HEK293T (cell line): ENCODE data around the gene LAPTM4A.
"Not testable (repeated sequence)": the region's sequence is repeated elsewhere in the genome, so short reads cannot be mapped to it uniquely, and the experiment has no call there.

ENCODE experiments used
- CTCF ChIA-PET: fragments of 350-600 bp; formaldehyde crosslinking; extraction: SDS; loops from one replicate; lab custom pipeline; 2021; ENCODE audit warnings: antibody characterized with exemption, inconsistent platforms; lab: Yijun Ruan, JAX
- POLR2A ChIA-PET: fragments of 350-600 bp; formaldehyde crosslinking; extraction: SDS; loops from one replicate; lab custom pipeline; 2020; ENCODE audit warnings: antibody characterized with exemption, inconsistent platforms; lab: Yijun Ruan, JAX
- DNase-seq: peaks from one replicate; pipeline ENCODE4 v3.0.0; 2012; ENCODE audit warnings: mixed read lengths; ENCODE audit errors: extremely low spot score
- ARNT ChIP-seq: fragments of 450-650 bp; IDR thresholded peaks from 2 replicates; pipeline ENCODE4 v1.6.1; 2017; ENCODE audit warnings: mild to moderate bottlenecking
- BHLHE40 ChIP-seq: fragments of 450-650 bp; IDR thresholded peaks from 2 replicates; pipeline ENCODE4 v1.6.1; 2016; ENCODE audit warnings: mild to moderate bottlenecking, moderate library complexity, borderline replicate concordance
- CTBP1 ChIP-seq: fragments of 450-650 bp; IDR thresholded peaks from 2 replicates; pipeline ENCODE4 v1.6.1; 2016; ENCODE audit warnings: borderline replicate concordance
- ELF4 ChIP-seq: fragments of 450-650 bp; IDR thresholded peaks from 2 replicates; pipeline ENCODE4 v1.6.1; 2017; ENCODE audit warnings: antibody characterized with exemption
- FOXA1 ChIP-seq: fragments of 450-650 bp; IDR thresholded peaks from 2 replicates; pipeline ENCODE4 v1.6.1; 2016; ENCODE audit warnings: mild to moderate bottlenecking
- FOXK2 ChIP-seq: fragments of 450-650 bp; IDR thresholded peaks from 2 replicates; pipeline ENCODE4 v1.6.1; 2016; ENCODE audit warnings: mild to moderate bottlenecking
- FOXM1 ChIP-seq: fragments of 450-650 bp; IDR thresholded peaks from 2 replicates; pipeline ENCODE4 v1.6.1; 2017; ENCODE audit warnings: mild to moderate bottlenecking, borderline replicate concordance
- HDGF ChIP-seq: fragments of 450-650 bp; IDR thresholded peaks from 2 replicates; pipeline ENCODE4 v1.6.1; 2017; ENCODE audit warnings: antibody characterized with exemption, borderline replicate concordance
- L3MBTL2 ChIP-seq: fragments of 450-650 bp; conservative IDR thresholded peaks from 2 replicates; pipeline ENCODE4 v1.6.1; 2016; ENCODE audit warnings: mild to moderate bottlenecking
- LEF1 ChIP-seq: fragments of 450-650 bp; IDR thresholded peaks from 2 replicates; pipeline ENCODE4 v1.6.1; 2017; ENCODE audit warnings: mild to moderate bottlenecking, borderline replicate concordance
- NFRKB ChIP-seq: fragments of 450-650 bp; IDR thresholded peaks from 2 replicates; pipeline ENCODE4 v1.6.1; 2016; ENCODE audit warnings: mild to moderate bottlenecking, moderate library complexity
- PKNOX1 ChIP-seq: fragments of 450-650 bp; IDR thresholded peaks from 2 replicates; pipeline ENCODE4 v1.6.1; 2016
- SP1 ChIP-seq: fragments of 450-650 bp; IDR thresholded peaks from 2 replicates; pipeline ENCODE4 v1.6.1; 2017
- SUZ12 ChIP-seq: fragments of 450-650 bp; IDR thresholded peaks from 2 replicates; pipeline ENCODE4 v1.6.1; 2016; ENCODE audit warnings: mild to moderate bottlenecking
- TARDBP ChIP-seq: fragments of 450-650 bp; IDR thresholded peaks from 2 replicates; pipeline ENCODE4 v1.6.1; 2016
- ZNF384 ChIP-seq: fragments of 450-650 bp; IDR thresholded peaks from 2 replicates; pipeline ENCODE4 v1.6.1; 2016

Gene LAPTM4A

DNA sequence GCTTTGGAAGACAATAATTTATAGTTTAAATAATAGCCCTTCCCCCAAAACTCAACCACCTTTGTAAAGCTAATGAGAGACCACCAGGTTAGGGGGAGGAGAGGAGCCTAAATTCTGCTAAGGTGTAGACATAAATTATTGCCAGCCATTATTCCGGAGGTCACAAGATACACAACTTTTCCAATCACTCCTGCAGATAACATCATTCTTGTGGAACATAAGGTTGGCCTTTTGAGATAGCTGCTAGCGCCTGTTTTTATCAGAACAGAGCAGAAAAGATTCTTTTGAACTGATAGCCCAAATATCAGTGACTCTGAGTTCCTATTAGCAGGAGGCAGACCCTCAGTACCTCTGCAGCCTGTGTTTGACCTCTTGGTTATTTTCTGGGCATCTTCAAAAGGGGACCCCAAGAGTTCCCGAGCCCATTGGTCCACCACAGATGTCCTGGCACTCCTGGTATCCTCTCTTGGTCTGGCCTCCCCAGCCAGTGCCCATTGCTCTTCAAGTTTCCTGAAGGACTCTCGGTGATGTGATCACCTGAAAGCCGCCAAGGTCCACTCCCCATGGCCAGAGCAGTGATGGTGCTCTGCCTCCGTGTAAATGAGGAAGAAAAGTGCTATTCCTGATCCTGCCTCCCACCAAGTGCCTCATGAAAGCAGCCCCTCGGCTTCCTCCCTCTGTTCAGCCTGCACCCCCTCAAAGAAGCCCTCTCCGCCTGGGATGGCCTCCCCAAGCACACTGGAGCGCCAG lies 38.5 kb upstream of the LAPTM4A start:
- DNase-seq: no peak
- no peak for TF ChIP-seq FOXK2
- no peak for TF ChIP-seq NFRKB
- TF ChIP-seq LEF1: no peak
- no peak for TF ChIP-seq HDGF
- TF ChIP-seq ZNF384: no peak
- no peak for TF ChIP-seq PKNOX1
- no peak for TF ChIP-seq ARNT
- no peak for TF ChIP-seq CTBP1
- TF ChIP-seq FOXA1: no peak
- TF ChIP-seq SP1: no peak
- TF ChIP-seq L3MBTL2: no peak
- TF ChIP-seq FOXM1: no peak
- TF ChIP-seq SUZ12: no peak
- TF ChIP-seq TARDBP: no peak
- no peak for TF ChIP-seq ELF4
- TF ChIP-seq BHLHE40: no peak
- POLR2A ChIA-PET: interaction anchor here (0.8 kb wide), 1 partner anchor 38 kb away, joined by 4 read pairs; the partner anchor contains the start of gene LAPTM4A
- CTCF ChIA-PET: interaction anchor here (2.0 kb wide), 1 partner anchor 74 kb away, joined by 8 read pairs; no protein-coding TSS in a partner anchor

GRCh38 chr2:20085909-20086308 lies 34.5 kb upstream of the LAPTM4A start:
- DNase-seq, POLR2A ChIA-PET, CTCF ChIA-PET: not testable (repeated sequence)

DNA sequence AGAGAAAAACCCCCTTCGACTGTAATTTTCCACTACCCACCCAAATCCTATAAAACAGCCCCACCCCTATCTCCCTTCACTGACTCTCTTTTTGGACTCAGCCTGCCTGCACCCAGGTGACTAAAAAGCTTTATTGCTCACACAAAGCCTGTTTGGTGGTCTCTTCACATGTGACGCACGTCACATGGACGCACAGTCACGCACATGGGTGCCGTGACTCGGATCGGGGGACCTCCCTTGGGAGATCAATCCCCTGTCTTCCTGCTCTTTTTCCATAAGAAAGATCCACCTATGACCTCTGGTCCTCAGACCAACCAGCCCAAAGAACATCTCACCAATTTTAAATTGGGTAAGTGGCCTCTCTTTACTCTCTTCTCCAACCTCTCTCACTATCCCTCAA lies 31.4 kb upstream of the LAPTM4A start:
- POLR2A ChIA-PET, DNase-seq, CTCF ChIA-PET: not testable (repeated sequence)

GRCh38 chr2:20081841-20082240 lies 30.4 kb upstream of the LAPTM4A start:
- no peak for DNase-seq
- ChIA-PET CTCF (no interaction called here), POLR2A (no interaction called here)
- TF ChIP-seq PKNOX1 (no peak), LEF1 (no peak), BHLHE40 (no peak), TARDBP (no peak), SP1 (no peak), ARNT (no peak), FOXA1 (no peak)

- CTCF ChIA-PET: interaction anchor here (0.5 kb wide), 1 partner anchor 38 kb away, joined by 3 read pairs; no protein-coding TSS in a partner anchor
- POLR2A ChIA-PET: no interaction called here
- no peak for DNase-seq
- TF ChIP-seq BHLHE40 (no peak), PKNOX1 (no peak), ELF4 (no peak), ZNF384 (no peak), CTBP1 (no peak), SP1 (no peak)
These were observed 29.5 kb upstream of the LAPTM4A start for GRCh38 chr2:20080839-20081415.

DNA sequence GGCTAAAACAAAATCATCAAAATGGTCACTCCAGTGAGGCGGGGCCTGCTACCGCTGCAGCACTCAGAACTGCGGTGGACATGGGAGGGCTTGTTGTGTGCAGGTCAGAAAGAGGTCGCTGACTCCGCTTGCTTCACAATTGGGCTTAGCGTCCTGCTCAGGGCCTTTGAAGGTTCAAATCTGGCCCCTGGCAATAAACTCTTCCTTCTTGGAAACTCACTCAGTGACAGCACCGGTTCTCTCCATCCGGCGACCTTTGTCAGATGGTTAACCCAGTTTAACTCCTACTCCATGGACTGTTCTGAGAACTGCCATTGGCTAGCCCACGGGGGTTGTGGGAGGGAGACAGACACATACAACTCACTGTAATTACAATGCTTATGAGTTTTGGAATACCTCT lies 29.0 kb upstream of the LAPTM4A start:
- ChIA-PET CTCF (no interaction called here), POLR2A (no interaction called here)
- DNase-seq: no peak
- TF ChIP-seq SP1 (no peak), ELF4 (no peak), SUZ12 (no peak), ARNT (no peak), BHLHE40 (no peak), ZNF384 (no peak), NFRKB (no peak), L3MBTL2 (no peak), PKNOX1 (no peak), FOXM1 (no peak), LEF1 (no peak), FOXK2 (no peak), CTBP1 (no peak), FOXA1 (no peak), HDGF (no peak)
